Mesenchymal stem cell (in vitro differentiated cells and primary cell): Measurements from ENCODE around the gene DNAH11.

ENCODE experiments used
- DNase-seq: peaks from one replicate; pipeline ENCODE4 v3.0.0-alpha.2; 2013
- H2AFZ ChIP-seq: one replicate; pipeline ENCODE4 v1.6.1; 2013; ENCODE audit warnings: low read depth, mild to moderate bottlenecking, control low read depth, inconsistent platforms, low read length, moderate library complexity
- H2AK5ac ChIP-seq: 2 replicates; pipeline ENCODE4 v1.6.1; 2013; ENCODE audit warnings: low read length, moderate library complexity, mild to moderate bottlenecking, inconsistent platforms; ENCODE audit not compliant: severe bottlenecking
- H2BK120ac ChIP-seq: one replicate; pipeline ENCODE4 v1.6.1; 2013; ENCODE audit warnings: low read depth, mild to moderate bottlenecking, inconsistent platforms, low read length, moderate library complexity
- H2BK12ac ChIP-seq, 2 experiments: one replicate each; pipeline ENCODE4 v1.6.1; 2013; ENCODE audit warnings: inconsistent platforms in 2 of 2, low read length in 2 of 2, mild to moderate bottlenecking in 2 of 2, moderate library complexity in 2 of 2, control low read depth in 1 of 2
- H2BK15ac ChIP-seq: one replicate; pipeline ENCODE4 v1.6.1; 2013; ENCODE audit warnings: mild to moderate bottlenecking, low read depth, inconsistent platforms; ENCODE audit not compliant: poor library complexity, severe bottlenecking
- H2BK5ac ChIP-seq: 2 replicates; pipeline ENCODE4 v1.6.1; 2013; ENCODE audit warnings: low read depth, mild to moderate bottlenecking, low read length, control low read depth, inconsistent platforms; ENCODE audit not compliant: poor library complexity, severe bottlenecking
- H3K14ac ChIP-seq, 2 experiments: one replicate each; pipeline ENCODE4 v1.6.1; 2013; ENCODE audit warnings: inconsistent platforms in 2 of 2, low read length in 2 of 2, control low read depth in 1 of 2, mild to moderate bottlenecking in 1 of 2, moderate library complexity in 1 of 2
- H3K18ac ChIP-seq, 2 experiments: one replicate each; pipeline ENCODE4 v1.6.1; 2013; ENCODE audit warnings: inconsistent platforms in 2 of 2, low read length in 2 of 2, control low read depth in 1 of 2, low read depth in 1 of 2, mild to moderate bottlenecking in 1 of 2
- H3K23ac ChIP-seq, 2 experiments: one replicate each; pipeline ENCODE4 v1.6.1; 2013; ENCODE audit warnings: inconsistent platforms in 2 of 2, low read length in 2 of 2, mild to moderate bottlenecking in 2 of 2, moderate library complexity in 2 of 2, control low read depth in 1 of 2
- H3K27ac ChIP-seq: 2 replicates; pipeline ENCODE4 v1.5.1; 2013; ENCODE audit warnings: mild to moderate bottlenecking, moderate library complexity, low read length, control low read depth, inconsistent platforms; ENCODE audit not compliant: poor library complexity, severe bottlenecking
- H3K27me3 ChIP-seq, 2 experiments: 2 replicates each; pipeline versions ENCODE4 v1.6.1 to v1.7.0; 2013; ENCODE audit warnings: low read length in 2 of 2, mild to moderate bottlenecking in 2 of 2, moderate library complexity in 2 of 2, control low read depth in 1 of 2, inconsistent platforms in 1 of 2; ENCODE audit not compliant: control insufficient read depth in 1 of 2, insufficient read depth in 1 of 2
- H3K36me3 ChIP-seq, 2 experiments: 2 replicates each; pipeline versions ENCODE4 v1.6.1 to v1.7.0; 2013; ENCODE audit warnings: low read length in 2 of 2, control low read depth in 1 of 2, inconsistent platforms in 1 of 2, low read depth in 1 of 2, mild to moderate bottlenecking in 1 of 2; ENCODE audit not compliant: insufficient read depth in 2 of 2, control insufficient read depth in 1 of 2
- H3K4ac ChIP-seq, 2 experiments: one replicate each; pipeline ENCODE4 v1.6.1; 2013; ENCODE audit warnings: inconsistent platforms in 2 of 2, low read length in 2 of 2, mild to moderate bottlenecking in 2 of 2, moderate library complexity in 2 of 2, control low read depth in 1 of 2, low read depth in 1 of 2
- H3K4me1 ChIP-seq: 2 replicates; pipeline ENCODE4 v1.6.1; 2013; ENCODE audit warnings: low read depth, low read length, control low read depth; ENCODE audit not compliant: control insufficient read depth, insufficient read depth
- H3K4me2 ChIP-seq: 2 replicates; pipeline ENCODE4 v1.6.1; 2013; ENCODE audit warnings: low read length, mild to moderate bottlenecking, inconsistent platforms; ENCODE audit not compliant: poor library complexity, severe bottlenecking
- H3K4me3 ChIP-seq, 2 experiments: 2 replicates each; pipeline versions ENCODE4 v1.5.1 to v1.7.0; 2013; ENCODE audit warnings: low read length in 2 of 2, mild to moderate bottlenecking in 2 of 2, control low read depth in 1 of 2, low read depth in 1 of 2; ENCODE audit not compliant: insufficient read depth in 1 of 2
- H3K79me1 ChIP-seq: replicated peaks from 2 replicates; pipeline ENCODE4 v1.6.1; 2013; ENCODE audit warnings: mild to moderate bottlenecking, control low read depth, low read length, inconsistent platforms; ENCODE audit not compliant: poor library complexity, severe bottlenecking
- H3K9ac ChIP-seq: 2 replicates; pipeline ENCODE4 v1.7.0; 2013; ENCODE audit warnings: mild to moderate bottlenecking, low read length, moderate library complexity
- H3K9me3 ChIP-seq: 2 replicates; pipeline ENCODE4 v1.7.0; 2013; ENCODE audit warnings: mild to moderate bottlenecking, low read length; ENCODE audit not compliant: control insufficient read depth
- H4K8ac ChIP-seq: one replicate; pipeline ENCODE4 v1.6.1; 2013; ENCODE audit warnings: inconsistent platforms, mild to moderate bottlenecking, low read length, moderate library complexity
- H4K91ac ChIP-seq: one replicate; pipeline ENCODE4 v1.6.1; 2013; ENCODE audit warnings: mild to moderate bottlenecking, low read length, inconsistent platforms
- WGBS: methylation state at CpG from one replicate; pipeline ENCODE4 v1.1.7; 2013; ENCODE audit warnings: mixed read lengths; 5-methylcytosine and 5-hydroxymethylcytosine counted together

DNAH11 gene

DNA sequence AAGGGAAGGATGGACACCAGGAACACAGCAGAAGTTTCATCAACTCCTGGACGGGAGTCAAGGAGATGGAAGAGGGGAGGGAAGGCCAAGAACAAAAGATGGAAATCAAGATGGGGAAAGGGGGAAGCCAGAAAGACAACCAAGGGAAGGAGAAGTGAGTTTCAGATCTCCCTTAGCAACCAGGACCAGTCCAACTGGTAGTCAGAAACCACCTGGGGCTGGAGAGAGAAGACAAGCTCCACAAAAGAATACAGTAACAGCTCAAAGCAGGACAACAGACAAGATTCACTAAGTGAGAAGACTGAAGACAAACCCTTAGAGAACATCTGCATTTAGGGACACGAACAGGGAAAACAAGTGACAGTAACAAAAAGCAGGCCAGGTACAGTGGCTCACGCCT is 372.3 kb downstream of the DNAH11 start:
- Histone ChIP-seq H3K14ac (no peak overlapping the region), H2BK12ac (no peak overlapping the region), H3K4me3 (no peak overlapping the region), H3K4ac (no peak overlapping the region), H2BK15ac (no peak overlapping the region), H2BK5ac (no peak overlapping the region), H3K27me3 (no peaks in the 10 kb centered on the region), H2BK120ac (no peak overlapping the region), H3K27ac (no peak overlapping the region), H3K9ac (no peak overlapping the region), H3K79me1 (peaks cover 28% of the 10 kb centered on the region), H4K8ac (no peak overlapping the region), H3K4me2 (no peak overlapping the region), H3K4me1 (no peaks in the 10 kb centered on the region), H3K9me3 (no peaks in the 10 kb centered on the region), H2AFZ (no peak overlapping the region), H3K36me3 (peaks cover 19 to 24% of the 10 kb centered on the region in 2 experiments), H2AK5ac (no peak overlapping the region), H3K23ac (no peak overlapping the region), H4K91ac (no peak overlapping the region), H3K18ac (no peak overlapping the region)
- 95% methylated on average over 3 of the region's 3 CpGs for WGBS
- no peak for DNase-seq

- no peak for DNase-seq
- H3K4me2 ChIP-seq: no peak overlapping the region
- no peaks in the 10 kb centered on the region for H3K9me3 ChIP-seq
- H3K14ac ChIP-seq: no peak overlapping the region
- peaks cover 28% of the 10 kb centered on the region for H3K79me1 ChIP-seq
- H2BK15ac ChIP-seq: no peak overlapping the region
- H4K91ac ChIP-seq: no peak overlapping the region
- H2AFZ ChIP-seq: no peak overlapping the region
- H3K36me3 ChIP-seq: peaks cover 19 to 24% of the 10 kb centered on the region in 2 experiments
- H3K23ac ChIP-seq: no peak overlapping the region
- H3K4me3 ChIP-seq: no peak overlapping the region
- H3K18ac ChIP-seq: no peak overlapping the region
- H2BK12ac ChIP-seq: no peak overlapping the region
- no peak overlapping the region for H2BK120ac ChIP-seq
- no peak overlapping the region for H2AK5ac ChIP-seq
- no peaks in the 10 kb centered on the region for H3K27me3 ChIP-seq
- H4K8ac ChIP-seq: no peak overlapping the region
- H2BK5ac ChIP-seq: no peak overlapping the region
- H3K4ac ChIP-seq: no peak overlapping the region
- no peaks in the 10 kb centered on the region for H3K4me1 ChIP-seq
- H3K27ac ChIP-seq: no peak overlapping the region
- WGBS: 95% methylated on average over 6 of the region's 7 CpGs
- H3K9ac ChIP-seq: no peak overlapping the region
Observed at GRCh38 chr7:21916176-21916575, 373.3 kb downstream of the DNAH11 start.

DNA sequence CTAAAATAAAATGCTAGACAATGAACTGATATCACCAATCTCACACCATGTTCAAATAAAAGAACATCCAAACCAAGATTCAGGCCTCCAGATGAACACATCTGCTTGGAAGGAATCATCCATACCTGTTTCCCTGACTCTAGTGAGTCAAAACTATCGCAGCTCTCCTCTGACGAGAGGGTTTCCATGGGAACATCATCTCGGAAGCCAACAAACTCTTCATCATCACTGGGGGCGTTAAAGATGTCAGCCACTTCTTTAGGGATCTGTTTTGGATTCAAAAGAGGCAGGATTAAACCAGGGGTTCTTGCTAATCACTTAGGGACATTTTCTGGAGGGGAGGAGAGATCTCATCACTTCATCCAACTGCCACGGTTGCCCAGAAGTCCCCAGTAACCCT is 373.8 kb downstream of the DNAH11 start:
- no peak overlapping the region for H2BK120ac ChIP-seq
- H2AK5ac ChIP-seq: no peak overlapping the region
- DNase-seq: no peak
- no peak overlapping the region for H2BK15ac ChIP-seq
- H3K4me1 ChIP-seq: no peaks in the 10 kb centered on the region
- no peak overlapping the region for H4K91ac ChIP-seq
- no peak overlapping the region for H2BK5ac ChIP-seq
- no peak overlapping the region for H3K9ac ChIP-seq
- 72% methylated on average over 2 of the region's 5 CpGs for WGBS
- no peak overlapping the region for H3K4ac ChIP-seq
- no peaks in the 10 kb centered on the region for H3K9me3 ChIP-seq
- H2AFZ ChIP-seq: no peak overlapping the region
- no peak overlapping the region for H3K14ac ChIP-seq
- no peak overlapping the region for H3K18ac ChIP-seq
- no peak overlapping the region for H3K4me3 ChIP-seq
- no peak overlapping the region for H3K27ac ChIP-seq
- H4K8ac ChIP-seq: no peak overlapping the region
- no peak overlapping the region for H3K4me2 ChIP-seq
- H3K79me1 ChIP-seq: peaks cover 28% of the 10 kb centered on the region
- H3K36me3 ChIP-seq: peaks cover 19 to 24% of the 10 kb centered on the region in 2 experiments
- H2BK12ac ChIP-seq: no peak overlapping the region
- H3K23ac ChIP-seq: no peak overlapping the region
- H3K27me3 ChIP-seq: no peaks in the 10 kb centered on the region

DNA sequence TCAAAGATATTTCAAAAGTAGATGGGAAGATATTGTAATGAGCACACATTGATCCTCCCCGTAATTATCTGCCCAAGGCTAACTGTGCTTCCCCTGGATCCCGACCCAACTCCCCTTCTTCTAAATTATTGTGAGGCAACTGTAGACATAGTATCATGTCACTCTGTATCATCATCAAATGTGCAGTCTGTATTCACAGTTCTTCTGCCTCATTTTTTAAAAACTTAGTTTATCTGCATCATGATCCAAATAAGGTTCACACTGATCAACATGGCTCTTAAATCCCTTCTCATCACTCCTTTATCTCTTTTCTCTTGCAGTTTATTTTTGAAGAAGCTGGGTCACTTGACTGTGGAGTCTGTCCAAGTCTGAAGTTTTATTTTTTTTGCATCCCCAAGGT is 375.4 kb downstream of the DNAH11 start:
- no peak overlapping the region for H2AK5ac ChIP-seq
- no peak overlapping the region for H2BK120ac ChIP-seq
- H3K79me1 ChIP-seq: peaks cover 30% of the 10 kb centered on the region
- no peak overlapping the region for H3K4me2 ChIP-seq
- H3K36me3 ChIP-seq: peaks cover 14 to 22% of the 10 kb centered on the region in 2 experiments
- no peak overlapping the region for H3K27ac ChIP-seq
- no peak overlapping the region for H3K23ac ChIP-seq
- no peak overlapping the region for H2BK12ac ChIP-seq
- H3K9me3 ChIP-seq: no peaks in the 10 kb centered on the region
- no peaks in the 10 kb centered on the region for H3K4me1 ChIP-seq
- no peak overlapping the region for H3K4ac ChIP-seq
- H4K8ac ChIP-seq: no peak overlapping the region
- H3K27me3 ChIP-seq: no peaks in the 10 kb centered on the region
- H3K9ac ChIP-seq: no peak overlapping the region
- H3K4me3 ChIP-seq: no peak overlapping the region
- WGBS: 100% methylated on average over 2 of the region's 2 CpGs
- H3K18ac ChIP-seq: no peak overlapping the region
- H3K14ac ChIP-seq: no peak overlapping the region
- no peak overlapping the region for H2BK15ac ChIP-seq
- H2BK5ac ChIP-seq: no peak overlapping the region
- no peak overlapping the region for H4K91ac ChIP-seq
- DNase-seq: no peak
- H2AFZ ChIP-seq: no peak overlapping the region
